HUES48 (cell line): ENCODE data around the gene UBA5.
A peak's percentile ranks its signal among the peaks of the same experiment; 100 is the strongest.

Source experiments
- H3K27ac ChIP-seq: one replicate; pipeline ENCODE4 v1.7.0; 2013; ENCODE audit warnings: low read depth, low read length, inconsistent platforms
- H3K27me3 ChIP-seq: 2 replicates; pipeline ENCODE4 v1.6.1; 2013; ENCODE audit warnings: mild to moderate bottlenecking, low read length; ENCODE audit not compliant: control insufficient read depth, insufficient read depth
- H3K36me3 ChIP-seq: 2 replicates; pipeline ENCODE4 v1.6.1; 2013; ENCODE audit warnings: low read length; ENCODE audit not compliant: control insufficient read depth, insufficient read depth
- H3K4me1 ChIP-seq: 2 replicates; pipeline ENCODE4 v1.6.1; 2013; ENCODE audit warnings: mild to moderate bottlenecking, low read length; ENCODE audit not compliant: control insufficient read depth, insufficient read depth
- H3K4me3 ChIP-seq: 2 replicates; pipeline ENCODE4 v1.5.1; 2013; ENCODE audit warnings: mild to moderate bottlenecking, low read depth, low read length
- H3K9ac ChIP-seq: 2 replicates; pipeline ENCODE4 v1.6.1; 2013; ENCODE audit warnings: mild to moderate bottlenecking, low read depth, low read length, moderate library complexity
- H3K9me3 ChIP-seq: 2 replicates; pipeline ENCODE4 v1.6.1; 2013; ENCODE audit warnings: low read length; ENCODE audit not compliant: control insufficient read depth, insufficient read depth

UBA5 gene

DNA sequence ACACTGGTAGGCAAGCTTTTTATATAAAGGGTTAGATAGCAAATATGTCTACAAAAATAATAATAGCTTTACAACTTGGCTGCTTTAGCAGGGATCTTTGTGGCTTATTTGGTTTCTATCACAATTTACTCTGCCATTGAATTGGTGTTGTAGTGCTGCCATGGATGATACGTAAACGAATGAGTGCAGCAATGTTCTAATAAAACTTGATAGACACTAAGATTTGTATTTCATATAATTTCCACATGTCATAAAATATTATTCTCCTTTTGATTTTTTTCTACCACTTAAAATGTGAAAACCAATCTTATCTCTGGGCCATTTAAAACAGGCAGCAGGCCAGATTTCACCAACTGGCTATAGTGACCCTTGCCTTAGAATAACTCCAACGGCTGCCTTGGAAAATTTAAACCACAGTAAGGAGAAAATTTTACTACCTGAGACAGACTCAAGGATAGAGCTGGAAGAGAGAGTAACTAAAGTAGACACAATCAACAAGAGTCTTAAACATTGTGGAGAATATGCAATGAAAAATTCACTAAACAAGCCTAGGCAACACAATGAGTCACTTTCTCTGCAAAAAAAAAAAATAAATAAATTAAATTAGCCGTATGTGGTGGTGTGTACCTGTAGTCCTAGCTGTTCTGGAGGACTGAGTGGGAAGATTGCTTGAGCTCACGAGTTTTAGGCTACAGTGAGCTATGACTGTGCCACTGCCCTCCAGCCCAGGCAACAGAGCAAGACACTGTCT is 54.0 kb downstream of the UBA5 start:
- Histone ChIP-seq H3K4me1 (no peaks in the 10 kb centered on the region), H3K9me3 (no peaks in the 10 kb centered on the region), H3K27ac (no peak overlapping the region), H3K36me3 (peaks cover 75% of the 10 kb centered on the region), H3K9ac (no peak overlapping the region), H3K4me3 (no peak overlapping the region), H3K27me3 (no peaks in the 10 kb centered on the region)

- H3K27me3 ChIP-seq, result no peaks in the 10 kb centered on the region
- H3K4me3 ChIP-seq, result no peak overlapping the region
- no peaks in the 10 kb centered on the region for H3K9me3 ChIP-seq
- H3K9ac ChIP-seq, result no peak overlapping the region
- H3K4me1 ChIP-seq, result peaks cover 6% of the 10 kb centered on the region; the same call in 1 of the 2 replicates
- H3K27ac ChIP-seq, result no peak overlapping the region
- peaks cover 58% of the 10 kb centered on the region for H3K36me3 ChIP-seq
Measured at GRCh38 chr3:132716372-132716771, 56.2 kb downstream of the UBA5 start.

GRCh38 chr3:132720228-132720627 is 60.1 kb downstream of the UBA5 start:
- Histone ChIP-seq H3K27ac (no peak overlapping the region), H3K4me3 (peak overlapping the region; percentile 30; the same call in 1 of the 2 replicates), H3K36me3 (peaks cover 30% of the 10 kb centered on the region), H3K4me1 (peaks cover 13% of the 10 kb centered on the region; the same call in 1 of the 2 replicates), H3K27me3 (no peaks in the 10 kb centered on the region), H3K9me3 (no peaks in the 10 kb centered on the region), H3K9ac (no peak overlapping the region)

- no peaks in the 10 kb centered on the region for H3K9me3 ChIP-seq
- peak overlapping the region; percentile 79 for H3K4me3 ChIP-seq
- H3K4me1 ChIP-seq, result peaks cover 16% of the 10 kb centered on the region; the same call in 1 of the 2 replicates
- peaks cover 18% of the 10 kb centered on the region for H3K36me3 ChIP-seq
- H3K27me3 ChIP-seq, result no peaks in the 10 kb centered on the region
- H3K27ac ChIP-seq, result peak overlapping the region; percentile 89
- H3K9ac ChIP-seq, result peak overlapping the region; percentile 60
Measured at GRCh38 chr3:132721479-132722164, 61.5 kb downstream of the UBA5 start.

DNA sequence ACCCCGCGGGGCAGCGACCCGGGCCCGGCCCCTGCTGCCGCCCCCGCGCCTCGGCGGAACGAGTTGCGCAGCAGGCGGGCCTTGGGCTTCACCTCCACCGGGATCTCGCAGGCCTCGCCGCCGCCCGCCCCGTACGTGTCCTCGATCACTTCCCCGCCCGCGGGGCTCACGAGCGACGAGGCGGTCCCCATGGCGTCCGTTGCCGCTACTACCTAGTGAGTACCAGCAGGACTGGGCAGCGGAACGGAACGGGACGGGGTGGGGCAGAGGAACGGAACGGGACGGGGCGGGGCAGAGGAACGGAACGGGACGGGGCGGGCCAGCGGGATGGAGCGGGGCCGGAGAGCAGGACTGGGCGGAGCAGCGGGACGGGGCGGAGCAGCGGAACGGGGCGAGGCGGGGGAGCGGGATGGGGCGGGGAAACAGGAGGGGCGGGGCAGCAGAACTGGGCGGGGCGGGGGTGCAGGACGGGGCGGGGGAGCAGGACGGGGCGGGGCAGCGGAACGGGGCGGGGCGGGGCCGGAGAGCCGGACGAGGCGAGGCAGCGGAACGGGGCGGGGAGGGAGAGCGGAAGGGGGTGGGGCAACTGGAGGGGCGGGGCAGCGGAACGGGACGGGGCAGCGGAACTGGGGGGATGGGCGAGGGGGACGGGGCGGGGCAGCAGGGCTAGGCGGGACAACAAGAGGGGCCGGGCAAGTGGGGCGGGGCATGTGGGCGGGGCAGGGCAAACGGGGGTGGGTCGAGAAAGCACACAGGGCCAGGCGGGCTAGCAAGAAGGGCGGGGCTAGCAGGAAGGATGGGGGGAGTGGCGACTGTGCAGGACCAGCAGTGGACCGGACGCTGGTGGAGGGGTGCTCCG is 62.3 kb downstream of the UBA5 start, which contains the start of gene NPHP3:
Gene NPHP3 (minus strand): TSS at position 245 of the 859 bp plus-strand sequence. CDS start 54 bp downstream, at position 191.
- Histone ChIP-seq H3K9ac (peak within 1 kb of the TSS; percentile 75), H3K27me3 (no peaks in the 10 kb centered on the region), H3K4me3 (peak within 1 kb of the TSS; percentile 96), H3K36me3 (peaks cover 10% of the 10 kb centered on the region; the same call in 1 of the 2 replicates), H3K9me3 (no peaks in the 10 kb centered on the region), H3K4me1 (peaks cover 16% of the 10 kb centered on the region; the same call in 1 of the 2 replicates), H3K27ac (peak within 1 kb of the TSS; percentile 89)

- Histone ChIP-seq H3K36me3 (peaks cover 4% of the 10 kb centered on the region; the same call in 1 of the 2 replicates), H3K4me1 (peaks cover 16% of the 10 kb centered on the region; the same call in 1 of the 2 replicates), H3K27ac (peak overlapping the region; percentile 73), H3K9me3 (no peaks in the 10 kb centered on the region), H3K27me3 (no peaks in the 10 kb centered on the region), H3K9ac (peak overlapping the region; percentile 75), H3K4me3 (peak overlapping the region; percentile 96)
Measured at GRCh38 chr3:132723024-132723950, 63.2 kb downstream of the UBA5 start.

DNA sequence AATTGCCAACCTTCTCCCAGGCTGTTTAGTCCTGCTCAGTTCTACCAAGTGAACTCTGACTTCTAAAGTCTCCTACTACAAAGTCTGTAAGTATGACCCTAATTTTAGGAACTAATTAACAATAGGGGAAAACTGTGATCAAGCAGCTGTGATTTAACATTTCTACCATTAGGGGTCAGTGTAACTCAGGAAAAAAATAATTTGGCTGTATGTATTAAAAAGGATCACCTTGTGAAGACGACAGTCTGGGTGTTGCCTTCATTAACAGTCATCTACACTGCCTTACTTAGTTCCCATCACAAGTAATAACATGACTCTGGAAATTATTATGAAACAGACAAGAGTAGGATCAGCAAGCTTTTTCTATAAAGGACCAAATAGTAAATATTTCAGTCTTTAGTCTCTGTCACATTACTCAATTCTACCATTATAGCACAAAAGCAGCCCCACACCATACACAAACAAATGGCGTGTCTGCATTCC is 66.3 kb downstream of the UBA5 start:
- H3K4me3 ChIP-seq, result no peak overlapping the region
- H3K27me3 ChIP-seq, result no peaks in the 10 kb centered on the region
- no peaks in the 10 kb centered on the region for H3K9me3 ChIP-seq
- H3K4me1 ChIP-seq, result 0 out of 2 replicates have a peak, but pooled peaks cover 9% of the 10 kb centered on the region
- no peaks in the 10 kb centered on the region for H3K36me3 ChIP-seq
- H3K27ac ChIP-seq, result no peak overlapping the region
- H3K9ac ChIP-seq, result no peak overlapping the region
